NCI-H1930 (cell line): ENCODE measurements around the gene DIDO1.

Source experiments
- DNase-seq, 2 experiments: peaks; one replicate each; lab custom pipeline; 2025; lab: John Stamatoyannopoulos, UW

The DIDO1 gene

DNA sequence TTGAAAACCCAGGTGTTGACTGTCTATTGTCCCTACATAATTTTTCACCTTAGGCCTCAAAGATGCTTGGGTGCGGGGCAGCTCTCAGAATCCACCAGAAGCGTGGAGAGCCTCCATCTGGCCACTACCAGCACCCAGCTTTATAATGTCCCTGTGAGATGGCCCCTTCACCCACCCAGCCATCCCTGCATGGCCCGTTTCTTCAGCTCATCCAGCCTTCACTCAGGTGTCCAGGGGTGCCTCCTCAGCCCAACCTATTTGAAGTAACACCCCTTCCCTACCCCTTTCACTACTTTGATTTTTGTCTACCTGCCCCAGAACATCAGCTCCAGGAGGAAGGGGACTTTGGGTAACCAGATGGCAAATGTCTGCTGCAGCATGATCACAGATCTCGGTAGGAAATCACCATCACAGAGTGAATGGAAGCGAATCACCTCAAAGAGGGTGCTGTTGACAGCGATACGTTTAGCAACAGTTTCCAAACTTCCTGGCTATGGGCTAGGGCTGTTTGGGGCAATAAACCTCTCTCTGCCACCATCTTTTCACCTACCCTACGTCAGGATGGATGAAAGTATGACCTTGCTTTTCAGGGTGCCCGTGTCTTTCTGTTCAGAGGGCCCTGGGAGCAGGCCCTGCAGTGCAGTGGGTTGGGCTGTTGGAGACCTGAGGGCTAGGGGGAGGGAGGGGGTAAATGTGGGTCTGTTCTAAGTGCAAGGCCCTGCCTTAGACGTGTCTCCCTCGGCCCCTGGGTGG lies 25.0 kb upstream of the DIDO1 start:
- DNase-seq, result no peak

DNA sequence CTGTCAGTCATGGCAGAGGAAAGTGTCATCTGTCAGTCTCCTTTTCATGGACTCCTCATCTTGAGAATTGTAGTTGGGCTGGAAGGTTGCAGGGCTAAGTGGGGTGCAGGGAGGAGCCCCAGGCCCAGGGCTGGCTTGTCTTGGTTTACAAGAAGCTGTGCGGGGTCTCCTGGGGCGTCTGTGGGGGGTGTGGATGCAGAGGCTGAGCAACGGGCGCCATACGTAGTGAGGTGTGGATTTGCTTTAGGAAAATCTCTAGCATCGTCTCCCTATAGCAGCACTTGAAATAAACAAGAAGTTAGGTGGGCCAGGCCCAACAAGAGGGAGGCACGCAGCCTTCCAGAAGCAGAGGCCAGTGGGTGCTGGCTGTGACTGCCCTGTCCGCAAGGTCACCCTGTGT lies 24.4 kb upstream of the DIDO1 start:
- no peak for DNase-seq

- no peak for DNase-seq
Measured at GRCh38 chr20:62949962-62950361, 23.7 kb upstream of the DIDO1 start.

GRCh38 chr20:62949153-62949821 lies 23.0 kb upstream of the DIDO1 start:
- no peak for DNase-seq

DNA sequence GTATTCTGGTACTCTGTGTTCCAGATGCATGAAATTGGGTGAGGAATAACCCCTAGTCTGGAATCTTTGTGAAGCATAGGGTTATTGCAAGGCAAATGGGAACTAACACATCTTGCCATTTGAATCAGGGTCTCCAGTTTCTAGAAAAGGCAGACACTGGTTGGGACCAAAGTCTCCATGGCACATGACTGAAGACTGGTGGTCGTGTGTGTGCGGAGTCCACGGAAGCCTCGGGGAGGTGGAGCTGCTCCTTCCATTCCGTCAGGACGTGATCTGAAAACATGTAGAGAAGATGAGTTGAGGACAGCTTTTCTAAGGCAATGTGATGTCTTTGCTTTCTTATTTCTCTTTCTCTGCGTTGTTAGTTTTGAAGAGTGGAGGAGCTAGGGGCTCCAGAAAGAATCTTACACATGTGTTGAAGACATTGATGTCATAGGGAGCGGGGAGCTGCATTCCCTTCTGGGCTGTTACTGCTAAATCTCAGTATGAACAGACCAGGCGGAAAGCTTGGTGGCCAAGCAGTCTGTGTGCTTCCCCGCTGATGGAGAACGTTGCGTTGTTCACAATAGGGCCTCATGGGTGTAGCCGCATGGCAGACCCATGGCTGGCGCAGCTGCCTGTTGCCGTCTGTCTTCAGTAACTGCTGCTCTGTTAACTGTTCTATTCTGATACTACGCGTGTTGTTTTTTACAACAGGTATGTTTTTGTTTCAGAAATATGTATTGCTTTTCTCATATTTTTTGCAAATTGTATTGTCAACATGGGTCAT lies 21.4 kb upstream of the DIDO1 start:
- no peak for DNase-seq

- DNase-seq, result no peak
Measured at GRCh38 chr20:62946918-62947317, 20.6 kb upstream of the DIDO1 start.

- no peak for DNase-seq
Measured at GRCh38 chr20:62945771-62946339, 19.6 kb upstream of the DIDO1 start.

GRCh38 chr20:62944746-62945145 lies 18.4 kb upstream of the DIDO1 start:
- DNase-seq, result no peak

DNA sequence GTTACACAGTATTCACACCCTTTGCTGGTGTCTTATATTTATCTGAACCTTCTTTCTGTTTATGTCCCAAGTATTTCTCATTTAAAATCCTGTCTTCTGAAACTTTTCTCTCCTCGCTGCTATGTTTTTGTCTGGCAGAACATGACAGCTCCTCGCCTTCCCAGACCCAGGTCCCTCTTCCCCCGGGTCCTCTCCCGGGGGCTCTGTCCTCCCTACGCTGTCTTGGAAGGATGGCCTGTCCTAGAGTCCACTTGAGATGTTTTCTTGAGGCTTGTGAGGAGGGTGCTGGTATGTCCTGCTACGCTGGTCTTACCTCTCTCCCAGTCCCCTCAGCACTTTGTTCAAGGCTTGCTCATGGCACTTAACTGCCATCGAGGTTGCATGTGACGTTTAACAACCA lies 17.9 kb upstream of the DIDO1 start:
- no peak for DNase-seq

DNA sequence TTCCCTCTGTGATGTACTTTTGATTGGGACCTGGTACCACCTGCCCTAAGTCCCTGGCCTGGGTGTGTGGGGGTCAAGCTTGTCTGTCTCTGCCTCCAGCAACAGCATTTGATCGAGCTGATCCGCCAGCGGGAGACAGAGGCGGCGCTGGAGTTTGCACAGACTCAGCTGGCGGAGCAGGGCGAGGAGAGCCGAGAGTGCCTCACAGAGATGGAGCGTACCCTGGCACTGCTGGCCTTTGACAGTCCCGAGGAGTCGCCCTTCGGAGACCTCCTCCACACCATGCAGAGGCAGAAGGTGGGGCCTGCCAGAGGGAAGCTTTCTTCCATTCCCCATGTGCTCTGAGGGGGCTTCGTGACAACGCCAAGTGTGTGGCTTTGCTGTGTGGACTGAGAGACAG lies 17.1 kb upstream of the DIDO1 start:
- DNase-seq, result no peak

GRCh38 chr20:62942456-62942855 lies 16.2 kb upstream of the DIDO1 start:
- DNase-seq, result no peak

GRCh38 chr20:62941792-62942191 lies 15.5 kb upstream of the DIDO1 start:
- DNase-seq, result no peak

GRCh38 chr20:62940875-62941274 lies 14.6 kb upstream of the DIDO1 start:
- no peak for DNase-seq

DNA sequence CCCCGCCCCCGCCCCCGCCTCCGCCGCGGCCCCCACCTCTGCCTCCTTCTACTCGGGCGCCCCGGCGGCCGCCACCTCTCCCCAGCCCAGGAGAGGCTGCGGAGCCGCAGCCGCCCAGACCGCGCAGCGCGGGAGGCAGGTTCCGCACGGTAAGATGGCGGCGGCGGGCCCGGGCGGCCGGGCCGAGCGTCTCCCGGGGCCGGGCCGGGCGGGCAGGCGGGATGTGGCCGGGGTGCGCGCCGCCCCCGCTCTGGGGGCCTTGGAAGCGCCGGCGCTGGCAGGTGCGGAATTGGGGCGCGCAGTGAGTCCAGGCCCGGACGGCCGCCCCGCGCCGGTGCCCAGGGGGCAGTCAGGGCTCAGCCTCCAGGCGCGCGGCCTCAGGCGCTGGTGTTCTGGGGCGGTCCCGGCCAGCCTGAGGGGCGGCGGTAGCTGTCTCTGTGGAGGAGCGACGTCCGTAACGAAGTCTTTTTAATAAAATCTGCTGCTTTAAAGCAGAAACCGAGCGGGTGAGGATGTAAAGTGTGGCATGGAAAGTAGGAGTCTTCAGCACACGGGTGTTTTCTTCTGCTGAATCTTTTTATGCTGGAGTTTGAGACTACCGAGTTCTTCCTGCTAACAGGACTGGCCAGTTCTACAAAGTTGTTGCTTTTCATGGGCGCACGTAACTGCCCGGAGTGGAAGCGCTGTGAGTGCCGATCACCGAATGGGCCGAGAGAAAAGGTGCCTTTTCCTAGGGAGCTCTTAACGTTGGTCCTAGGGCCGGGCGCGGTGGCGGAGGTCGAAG lies 12.0 kb upstream of the DIDO1 start, which contains the start of gene GID8:
GID8 (plus strand) TSS at position 43 of the 784 bp plus-strand sequence. CDS start 3,356 bp downstream, outside the sequence.
- no peak for DNase-seq

DNA sequence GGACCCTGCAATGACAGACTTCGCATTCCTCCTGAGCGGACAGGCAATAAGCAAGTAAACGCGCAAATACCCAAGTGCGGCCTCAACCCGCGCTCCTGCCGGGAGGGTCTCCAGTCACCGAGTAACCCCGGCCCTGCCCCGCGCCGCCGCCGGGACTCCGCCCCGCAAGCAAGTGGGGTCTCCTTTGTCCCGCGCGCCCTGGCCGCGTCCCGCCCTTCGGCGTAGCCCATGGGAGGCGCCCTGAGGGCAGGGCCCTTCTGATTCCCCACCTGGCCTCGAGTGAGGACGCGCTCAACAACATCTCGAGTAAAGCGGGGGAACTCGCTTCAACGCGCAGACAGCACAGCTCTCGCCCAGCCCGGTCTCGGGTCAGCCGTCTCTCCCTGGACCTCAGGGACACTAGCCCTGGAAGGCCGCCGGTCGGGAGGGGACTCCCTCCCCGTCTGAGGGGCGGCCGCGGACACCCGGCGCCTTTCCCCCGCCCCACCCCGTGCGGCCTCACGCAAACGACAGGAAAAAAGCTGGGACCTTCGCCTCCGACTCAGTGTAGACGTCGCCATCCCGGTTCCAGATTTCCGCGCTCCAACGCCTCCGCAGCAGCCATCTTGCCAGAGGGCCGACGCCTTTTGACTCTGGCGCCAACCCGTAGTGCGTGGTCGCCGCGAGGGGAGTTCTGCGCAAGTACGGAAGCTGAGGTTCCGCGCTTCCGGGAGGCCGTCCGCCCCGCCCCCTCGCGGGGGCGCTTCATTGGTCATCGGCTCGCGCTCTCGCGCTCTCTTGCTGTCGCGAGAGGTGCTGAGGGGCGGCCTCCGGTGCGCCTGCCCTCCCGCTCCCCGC lies 11.2 kb upstream of the DIDO1 start:
- DNase-seq, result peak; percentile 90 to 99

DNA sequence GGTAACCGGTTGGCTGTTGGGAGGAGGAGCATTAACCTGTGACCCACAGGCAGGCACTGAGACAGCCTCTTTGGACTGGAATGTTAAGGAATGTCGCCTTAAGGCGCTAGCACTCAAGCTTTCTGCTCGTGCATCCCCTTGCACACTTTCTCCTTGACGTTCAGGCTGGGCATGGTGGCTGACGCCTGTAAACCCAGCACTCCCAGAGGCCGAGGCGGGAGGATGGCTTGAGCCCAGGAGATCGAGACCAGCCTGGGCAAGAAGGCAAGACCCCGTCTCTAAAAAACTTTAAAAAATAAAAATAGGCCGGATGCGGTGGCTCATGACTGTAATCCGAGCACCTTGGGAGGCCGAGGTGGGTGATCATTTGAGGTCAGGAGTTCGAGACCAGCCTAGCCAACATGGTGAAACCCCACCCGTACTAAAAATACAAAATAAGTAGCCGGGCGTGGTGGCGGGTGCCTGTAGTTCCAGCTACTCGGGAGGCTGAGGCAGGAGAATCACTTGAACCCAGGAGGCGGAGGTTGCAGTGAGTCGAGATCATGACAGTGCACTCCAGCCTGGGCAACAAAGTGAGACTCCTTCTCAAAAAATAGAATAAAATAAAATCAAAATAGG lies 9.8 kb upstream of the DIDO1 start:
- no peak for DNase-seq

- no peak for DNase-seq
Measured at GRCh38 chr20:62935204-62935967, 9.1 kb upstream of the DIDO1 start.

GRCh38 chr20:62933966-62934365 lies 7.7 kb upstream of the DIDO1 start:
- no peak for DNase-seq

DNA sequence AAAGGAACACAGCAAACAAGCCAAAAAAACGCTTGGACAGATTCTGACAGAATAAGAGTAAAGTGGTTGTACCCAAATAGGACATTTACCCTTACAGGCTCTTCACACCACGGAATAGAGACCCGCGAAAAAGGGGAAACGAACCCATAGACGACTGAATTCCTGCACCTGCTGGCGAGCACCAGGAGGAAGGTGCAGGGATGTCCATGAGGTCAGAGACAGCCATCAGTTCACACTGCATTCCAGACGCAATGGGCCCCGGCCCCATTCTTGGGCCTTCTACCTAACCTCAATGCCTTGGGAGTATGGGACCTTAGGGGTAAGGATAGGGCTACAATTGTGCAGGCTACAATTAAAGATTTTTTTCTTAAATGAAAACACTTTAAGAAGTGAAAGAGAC lies 5.2 kb upstream of the DIDO1 start:
- no peak for DNase-seq
